CD4-positive, alpha-beta T cell treated with Interleukin-12 subunit alpha and Interleukin-12 subunit beta, for 1 hour (primary cell): ENCODE measurements around the gene LXN.

Experiments used
- DNase-seq: peaks from one replicate; pipeline ENCODE4 v3.0.0-alpha.2; 2020

LXN gene

DNA sequence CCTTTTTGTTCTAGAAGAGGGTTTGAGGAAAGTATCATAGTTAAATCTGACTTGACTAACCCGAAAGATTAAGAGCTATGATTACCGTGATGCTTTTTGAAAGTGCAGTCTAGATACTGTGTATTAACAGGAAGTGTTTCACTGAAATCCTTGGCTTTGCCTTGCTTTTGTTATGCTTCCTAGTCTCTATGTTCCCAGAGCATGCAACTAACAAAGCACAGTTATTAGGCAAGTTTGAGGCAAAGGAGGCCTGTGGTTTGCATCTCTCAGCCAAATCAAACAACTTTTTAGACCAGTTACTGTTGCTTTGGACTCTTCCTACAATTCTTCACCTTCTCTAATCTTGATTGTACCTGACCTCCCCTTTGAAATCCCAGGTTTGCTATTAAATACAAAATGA is 3.9 kb downstream of the LXN start:
- DNase-seq: no peak

DNA sequence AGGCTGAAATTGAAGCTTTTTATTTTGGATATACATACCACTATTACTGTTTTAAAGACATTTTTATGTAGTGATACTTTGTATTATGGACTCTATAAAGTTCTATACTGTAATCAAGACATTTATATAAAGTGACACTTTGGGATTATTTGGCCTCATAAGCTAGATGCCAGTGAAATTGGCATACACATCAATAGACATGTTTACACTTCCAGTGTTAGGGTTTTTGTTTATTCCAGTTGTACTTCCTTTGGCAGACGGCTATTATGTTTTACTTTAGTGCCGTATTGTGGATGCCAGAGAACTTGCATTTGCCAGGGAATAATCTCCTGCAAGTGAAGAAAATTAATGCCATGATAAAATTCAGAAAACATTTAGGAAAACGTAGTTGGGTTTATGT is 6.0 kb downstream of the LXN start:
- DNase-seq: no peak

DNA sequence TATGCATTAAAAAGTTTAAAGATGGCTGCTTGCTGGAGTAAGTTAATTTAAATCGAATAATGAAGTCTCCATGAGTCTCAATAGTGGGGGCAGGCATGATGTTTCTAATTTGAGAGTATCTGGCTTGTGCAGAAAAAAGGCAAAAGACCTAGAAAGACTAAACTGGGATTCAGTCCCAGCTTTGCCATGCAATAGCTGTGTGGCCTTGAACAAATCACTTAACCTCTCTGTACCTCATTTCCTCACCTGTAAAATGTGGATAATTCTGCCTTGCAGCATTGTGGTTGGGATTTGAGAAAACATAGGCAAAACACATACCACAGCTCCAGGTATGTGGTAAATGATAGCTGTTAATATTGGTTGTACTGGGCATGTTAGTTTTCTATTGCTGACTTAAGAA is 8.6 kb downstream of the LXN start:
- DNase-seq: no peak

GRCh38 chr3:158663246-158663645 is 9.2 kb downstream of the LXN start:
- no peak for DNase-seq

- DNase-seq: no peak
These were observed 11.7 kb downstream of the LXN start for GRCh38 chr3:158660711-158661110.

DNA sequence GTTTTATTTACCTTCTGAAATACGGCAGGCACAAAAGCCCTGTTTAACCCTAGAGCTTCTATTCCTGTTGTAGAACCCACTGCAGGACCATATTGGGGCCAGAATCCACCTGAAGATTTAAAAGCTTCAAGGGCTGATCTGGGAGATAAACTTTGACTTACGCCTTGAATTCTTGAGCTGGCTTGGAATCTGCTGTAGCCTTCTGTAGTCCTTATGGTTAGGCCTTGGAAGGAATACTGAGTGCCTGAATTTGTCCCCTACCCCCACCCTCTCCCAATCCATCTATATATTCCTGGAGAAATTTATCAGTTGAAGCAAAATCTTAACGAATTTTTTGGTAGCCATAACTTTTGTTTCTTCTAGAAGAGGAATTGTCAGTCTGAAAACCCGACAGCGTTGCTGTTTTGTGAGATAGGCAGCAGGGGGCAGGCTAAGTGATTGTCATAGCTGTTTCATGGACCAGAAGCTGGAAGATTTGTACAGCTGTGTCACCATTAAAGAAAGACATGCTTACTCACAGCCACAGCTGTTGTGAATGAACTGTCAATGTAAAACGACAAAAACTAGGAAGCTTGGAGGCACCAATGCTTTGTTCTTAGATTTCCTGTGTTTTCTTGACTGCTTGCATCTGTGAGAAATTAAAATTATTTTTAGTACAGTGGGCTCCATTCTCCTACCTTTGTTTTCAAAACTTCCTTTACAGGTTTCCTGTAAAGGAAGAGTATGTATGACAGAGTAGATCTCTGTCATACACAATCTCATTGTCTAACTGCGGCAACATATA is 12.8 kb downstream of the LXN start:
- DNase-seq: peak; percentile 56

DNA sequence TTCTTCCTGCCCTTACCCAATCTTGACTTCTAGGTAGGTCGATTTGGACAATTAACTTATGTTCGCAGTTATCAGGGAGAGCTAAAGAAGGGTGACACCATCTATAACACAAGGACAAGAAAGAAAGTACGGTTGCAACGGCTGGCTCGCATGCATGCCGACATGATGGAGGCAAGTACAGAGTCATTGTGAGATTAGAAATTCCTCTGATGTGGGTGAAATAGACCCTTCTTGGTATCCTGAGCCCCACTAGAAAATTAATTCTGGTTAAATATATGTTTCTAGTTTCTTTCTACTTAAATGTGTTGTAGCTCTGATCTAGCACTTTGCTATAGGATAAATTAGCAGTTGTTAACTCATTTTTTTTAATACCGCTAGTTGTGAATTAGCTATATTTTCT is 13.6 kb downstream of the LXN start:
- DNase-seq: no peak

DNA sequence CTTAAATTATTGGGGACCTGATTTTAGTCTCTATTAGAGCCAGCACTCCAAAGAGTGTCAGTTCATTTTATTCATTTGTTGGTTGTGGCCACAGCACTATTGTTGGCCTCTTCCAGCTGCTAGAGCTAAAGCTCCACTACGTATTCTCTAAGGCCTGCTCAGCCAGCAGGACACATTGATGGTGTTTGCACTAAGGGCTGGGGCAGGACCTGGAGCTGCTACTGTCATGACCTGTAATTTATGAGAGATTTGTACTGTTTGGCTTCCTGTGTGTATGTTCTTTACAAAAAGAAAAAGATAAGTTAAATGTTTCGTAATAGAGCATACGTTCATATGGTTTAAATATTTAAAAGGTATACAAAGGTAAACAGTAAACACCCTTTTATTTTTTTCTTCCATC is 20.0 kb downstream of the LXN start:
- no peak for DNase-seq

DNA sequence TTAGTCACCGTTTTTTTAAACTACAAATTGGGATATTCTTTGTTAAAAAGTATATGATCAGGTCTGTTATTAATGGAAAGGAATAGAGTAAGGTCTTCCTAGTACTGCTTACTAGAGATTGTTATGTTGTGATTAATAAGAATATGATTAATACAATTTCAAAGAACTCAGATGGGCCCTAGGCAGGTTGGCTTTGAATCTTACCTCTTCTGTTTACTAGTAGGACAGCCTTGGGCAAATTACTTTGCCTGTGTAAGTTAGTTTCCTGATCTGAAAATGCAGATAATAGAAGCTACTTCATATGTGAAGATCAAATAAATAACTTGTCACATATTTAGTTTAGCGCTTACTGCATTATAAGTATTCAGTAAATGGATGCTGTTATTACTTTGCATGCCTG is 21.3 kb downstream of the LXN start:
- no peak for DNase-seq

- DNase-seq: no peak
These were observed 22.7 kb downstream of the LXN start for GRCh38 chr3:158649791-158650190.

- peak; percentile 92 for DNase-seq
These were observed 28.0 kb downstream of the LXN start, which contains the start of gene GFM1 for GRCh38 chr3:158644345-158644908. GFM1 (plus strand) TSS chr3:158644527; CDS start chr3:158644635, 108 bp downstream.

GRCh38 chr3:158642474-158643210 is 29.8 kb downstream of the LXN start:
- no peak for DNase-seq

GRCh38 chr3:158642005-158642404 is 30.4 kb downstream of the LXN start:
- peak; percentile 40 for DNase-seq

DNA sequence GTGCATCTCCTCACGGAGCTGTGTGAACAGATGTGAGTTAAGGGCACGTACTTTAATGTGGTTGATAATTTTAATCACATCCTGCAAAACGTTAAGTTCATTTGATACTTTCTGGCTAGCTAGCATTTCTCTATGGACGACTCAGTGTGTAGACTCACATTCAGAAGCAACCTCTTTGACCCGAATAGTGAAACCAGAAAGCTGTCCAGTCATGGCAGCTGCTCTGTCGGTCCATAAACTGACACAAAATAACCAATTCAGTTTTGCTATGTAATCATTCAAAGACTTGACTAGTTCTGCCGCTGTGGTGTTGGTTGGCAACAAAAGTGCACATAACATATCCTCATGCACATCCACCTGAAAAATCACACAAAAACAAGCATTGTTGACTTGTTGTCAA is 31.8 kb downstream of the LXN start:
- no peak for DNase-seq

GRCh38 chr3:158631981-158632380 is 40.5 kb downstream of the LXN start:
- no peak for DNase-seq

- no peak for DNase-seq
These were observed 46.6 kb downstream of the LXN start for GRCh38 chr3:158625881-158626280.

DNA sequence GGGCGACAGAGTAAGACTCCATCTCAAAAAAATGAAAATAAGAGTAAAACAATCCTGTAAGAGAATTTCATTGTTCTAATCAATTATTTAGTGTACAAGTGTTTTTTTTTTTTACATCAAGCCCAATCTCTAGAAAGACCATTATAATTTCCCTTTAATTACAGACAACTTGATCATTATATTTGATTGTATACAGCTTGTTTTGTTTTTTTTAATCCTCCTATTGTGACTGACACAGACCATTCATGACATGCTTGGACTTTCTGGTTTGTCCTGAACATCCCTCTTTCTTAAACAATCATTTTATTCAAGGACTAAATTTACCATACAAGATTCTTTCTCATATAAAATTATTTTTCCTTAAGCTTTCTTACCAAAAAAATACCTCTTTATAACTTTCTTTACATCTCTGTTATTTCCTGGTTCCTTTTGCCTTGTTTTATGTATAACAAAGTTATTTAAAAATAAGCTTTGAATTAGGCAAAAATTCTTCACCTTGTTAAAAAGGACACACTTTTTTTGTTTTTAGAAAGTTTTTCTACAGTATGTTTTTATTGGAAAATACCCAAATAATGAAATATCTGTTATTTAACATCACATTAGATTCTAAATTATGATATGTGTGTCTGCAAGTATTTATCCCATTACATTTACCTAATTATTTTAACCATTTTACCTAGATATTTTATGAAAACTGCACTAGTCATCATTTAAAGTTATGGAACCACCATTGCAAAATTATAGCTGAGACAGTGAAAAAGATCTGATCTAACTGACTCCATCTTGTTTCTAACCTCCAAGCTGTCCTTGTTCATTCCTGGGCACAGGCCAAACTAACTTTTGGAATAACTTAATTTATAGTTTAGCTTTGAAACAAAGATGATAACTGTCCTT is 54.2 kb downstream of the LXN start:
- DNase-seq: no peak
